MM.1S (cell line): ENCODE data around the gene VNN1.
"Not testable (repeated sequence)": the region's sequence is repeated elsewhere in the genome, so short reads cannot be mapped to it uniquely, and the experiment has no call there.

Experiments used
- DNase-seq: peaks from one replicate; pipeline ENCODE4 v3.0.0-alpha.2; 2015
- H2AFZ ChIP-seq: fragments of 300-600 bp; sonication (generic); 2 replicates; pipeline ENCODE4 v1.6.0; 2016; ENCODE audit warnings: antibody characterized with exemption, low read length
- H3F3A ChIP-seq: fragments of 300-600 bp; sonication (generic); 2 replicates; pipeline ENCODE4 v1.6.1; 2016; ENCODE audit warnings: mild to moderate bottlenecking, antibody characterized with exemption, low read length, moderate library complexity, mixed read lengths; ENCODE audit not compliant: insufficient read depth
- H3K27ac ChIP-seq: fragments of 300-600 bp; sonication (generic); 2 replicates; pipeline ENCODE4 v1.5.1; 2016; ENCODE audit warnings: mild to moderate bottlenecking, low read length
- H3K27me3 ChIP-seq: fragments of 300-600 bp; sonication (generic); replicated peaks from 2 replicates; pipeline ENCODE4 v1.6.0; 2016; ENCODE audit warnings: low read length; ENCODE audit not compliant: insufficient read depth
- H3K36me3 ChIP-seq: fragments of 300-600 bp; sonication (generic); replicated peaks from 2 replicates; pipeline ENCODE4 v1.6.1; 2016; ENCODE audit warnings: mild to moderate bottlenecking, low read length, mixed read lengths; ENCODE audit not compliant: insufficient read depth
- H3K4me1 ChIP-seq: fragments of 300-600 bp; sonication (generic); 2 replicates; pipeline ENCODE4 v1.6.1; 2016; ENCODE audit warnings: low read length, mixed read lengths
- H3K4me2 ChIP-seq: fragments of 300-600 bp; sonication (generic); 2 replicates; pipeline ENCODE4 v1.6.0; 2016; ENCODE audit warnings: low read depth, low read length
- H3K4me3 ChIP-seq: fragments of 300-600 bp; sonication (generic); 2 replicates; pipeline ENCODE4 v1.5.1; 2016; ENCODE audit warnings: low read length, mixed read lengths
- H3K79me2 ChIP-seq: fragments of 300-600 bp; sonication (generic); 2 replicates; pipeline ENCODE4 v1.6.1; 2016; ENCODE audit warnings: mixed run types, low read length, mixed read lengths
- H3K9ac ChIP-seq: fragments of 300-600 bp; sonication (generic); 2 replicates; pipeline ENCODE4 v1.6.1; 2016; ENCODE audit warnings: low read length, mixed read lengths
- H3K9me2 ChIP-seq: fragments of 300-600 bp; sonication (generic); replicated peaks from 2 replicates; pipeline ENCODE4 v1.6.1; 2016; ENCODE audit warnings: mild to moderate bottlenecking, low read length, mixed read lengths; ENCODE audit not compliant: insufficient read depth
- H3K9me3 ChIP-seq: fragments of 300-600 bp; sonication (generic); replicated peaks from 2 replicates; pipeline ENCODE4 v1.6.1; 2016; ENCODE audit warnings: mild to moderate bottlenecking, low read length, mixed read lengths; ENCODE audit not compliant: insufficient read depth
- H4K20me1 ChIP-seq: fragments of 300-600 bp; sonication (generic); 2 replicates; pipeline ENCODE4 v1.6.1; 2016; ENCODE audit warnings: mild to moderate bottlenecking, low read length, moderate library complexity, mixed read lengths; ENCODE audit not compliant: insufficient read depth
- CTCF ChIP-seq: fragments of 300-600 bp; sonication (generic); IDR thresholded peaks from 2 replicates; pipeline ENCODE4 v1.5.1; 2016; ENCODE audit warnings: antibody characterized with exemption, low read length, mixed read lengths
- EZH2 ChIP-seq: fragments of 300-600 bp; sonication (generic); optimal IDR thresholded peaks from 2 replicates; pipeline ENCODE3; 2017; ENCODE audit warnings: low read depth, mild to moderate bottlenecking, antibody characterized with exemption, low read length, mixed read lengths
- EZH2phosphoT487 ChIP-seq: fragments of 300-600 bp; sonication (generic); IDR thresholded peaks from 2 replicates; pipeline ENCODE4 v1.6.1; 2018; ENCODE audit warnings: antibody characterized with exemption, low read length

The VNN1 gene

GRCh38 chr6:132648356-132648755 is 65.5 kb downstream of the VNN1 start:
- Histone ChIP-seq H2AFZ (no peak overlapping the region), H3K9me3 (no peaks in the 10 kb centered on the region), H3K27ac (no peak overlapping the region), H4K20me1 (no peaks in the 10 kb centered on the region), H3K4me1 (0 out of 2 replicates have a peak, but pooled peaks cover 4% of the 10 kb centered on the region), H3K27me3 (no peaks in the 10 kb centered on the region), H3K4me2 (no peak overlapping the region), H3K9me2 (no peaks in the 10 kb centered on the region), H3F3A (no peaks in the 10 kb centered on the region), H3K9ac (no peak overlapping the region), H3K36me3 (no peaks in the 10 kb centered on the region), H3K4me3 (no peak overlapping the region), H3K79me2 (no peaks in the 10 kb centered on the region)
- no peak for DNase-seq
- no peak for TF ChIP-seq EZH2

DNA sequence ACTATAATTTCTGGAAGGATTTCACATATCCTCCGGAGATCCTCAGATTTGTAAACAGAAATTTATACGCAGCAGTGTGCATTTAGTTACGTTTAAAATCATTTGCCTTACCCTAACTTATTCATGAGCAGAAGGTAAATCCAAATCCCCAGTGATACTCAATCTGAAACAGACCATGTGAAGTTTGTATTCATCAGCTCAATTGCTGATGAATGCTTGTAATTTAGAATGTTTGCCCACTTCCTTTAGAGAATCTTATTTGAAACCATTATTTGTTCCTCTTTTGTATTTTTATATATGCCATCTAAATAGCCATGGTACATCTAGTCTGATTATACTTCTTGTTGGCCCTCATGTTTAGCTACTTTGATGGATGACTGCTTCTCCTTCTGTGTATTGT is 70.3 kb downstream of the VNN1 start:
- H4K20me1 ChIP-seq: no peaks in the 10 kb centered on the region
- no peak for TF ChIP-seq EZH2phosphoT487
- TF ChIP-seq CTCF: no peak
- no peak for TF ChIP-seq EZH2
- no peaks in the 10 kb centered on the region for H3K36me3 ChIP-seq
- no peaks in the 10 kb centered on the region for H3F3A ChIP-seq
- no peaks in the 10 kb centered on the region for H3K9me3 ChIP-seq
- H3K9me2 ChIP-seq: no peaks in the 10 kb centered on the region
- H3K4me1 ChIP-seq: peaks cover 15% of the 10 kb centered on the region; the same call in 1 of the 2 replicates
- no peaks in the 10 kb centered on the region for H3K27me3 ChIP-seq
- H3K9ac ChIP-seq: no peak overlapping the region
- H3K4me3 ChIP-seq: no peak overlapping the region
- no peak for DNase-seq
- H3K4me2 ChIP-seq: no peak overlapping the region
- H3K27ac ChIP-seq: no peak overlapping the region
- no peak overlapping the region for H2AFZ ChIP-seq
- H3K79me2 ChIP-seq: no peaks in the 10 kb centered on the region

- H3K27me3 ChIP-seq, H3K4me3 ChIP-seq, H3K36me3 ChIP-seq: not testable (repeated sequence)
These were observed 76.7 kb downstream of the VNN1 start for GRCh38 chr6:132637135-132637534.

GRCh38 chr6:132635906-132636305 is 77.9 kb downstream of the VNN1 start:
- not testable (repeated sequence) for DNase-seq, H3K9ac ChIP-seq, H3K27ac ChIP-seq, H3K4me1 ChIP-seq, H3K79me2 ChIP-seq, H3K9me3 ChIP-seq, H2AFZ ChIP-seq, H3K9me2 ChIP-seq, H3K27me3 ChIP-seq, H3K4me2 ChIP-seq, H3K36me3 ChIP-seq, H4K20me1 ChIP-seq, H3F3A ChIP-seq, H3K4me3 ChIP-seq

More at GRCh38 chr6:132637135-132637534, 76.7 kb downstream of the VNN1 start:
- not testable (repeated sequence) for H4K20me1 ChIP-seq, H3F3A ChIP-seq, H3K9me2 ChIP-seq, H3K9me3 ChIP-seq, H3K27ac ChIP-seq, H3K9ac ChIP-seq, H2AFZ ChIP-seq, H3K4me1 ChIP-seq, H3K79me2 ChIP-seq, DNase-seq, H3K4me2 ChIP-seq

DNA sequence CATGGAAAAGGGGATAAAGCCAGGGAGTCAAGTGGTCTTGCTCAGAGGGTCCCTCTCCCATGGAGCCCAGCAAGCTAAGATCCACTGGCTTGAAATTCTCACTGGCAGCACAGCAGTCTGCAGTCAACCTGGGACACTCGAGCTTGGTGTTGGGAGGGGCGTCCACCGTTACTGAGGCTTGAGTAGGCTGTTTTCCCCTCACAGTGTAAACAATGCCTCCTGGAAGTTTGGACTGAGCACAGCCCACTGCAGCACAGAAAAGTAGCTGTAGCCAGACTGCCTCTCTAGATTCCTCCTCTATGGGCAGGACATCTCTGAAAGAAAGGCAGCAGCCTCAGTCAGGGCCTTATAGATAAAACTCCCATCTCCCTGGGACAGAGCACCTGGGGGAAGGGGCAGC is 78.6 kb downstream of the VNN1 start:
- H3K27me3 ChIP-seq, H3K9me2 ChIP-seq, H3K4me1 ChIP-seq, H3K36me3 ChIP-seq, H3F3A ChIP-seq, H3K4me2 ChIP-seq, H3K9ac ChIP-seq, H3K27ac ChIP-seq, DNase-seq, H3K4me3 ChIP-seq, H3K9me3 ChIP-seq, H2AFZ ChIP-seq, H4K20me1 ChIP-seq, H3K79me2 ChIP-seq: not testable (repeated sequence)
